HCT116 (cell line): ENCODE results near the gene SLC25A47. TPM values are rescaled to one million over a fixed set of nuclear protein-coding genes. Genes with fewer than 3 reads are reported as not detected.
"Not testable (repeated sequence)": the region's sequence is repeated elsewhere in the genome, so short reads cannot be mapped to it uniquely, and the experiment has no call there.

Source experiments
- ATAC-seq: fragments of 200-7000 bp; cut with Tn5 transposase; 2 replicates; pipeline ENCODE4 v1.9.1; 2020; ENCODE audit warnings: mild to moderate bottlenecking, moderate library complexity
- BruUV-seq: library from RNA; stranded (reverse); fragments of 400-500 nt; replicated peaks from 2 replicates; lab custom pipeline; 2021; lab: Mats Ljungman, UMichigan
- CTCF ChIA-PET: fragments of 300-600 bp; sonication (Branson Sonifier 250); formaldehyde crosslinking; loops from one replicate; lab custom pipeline; 2021; ENCODE audit warnings: antibody characterized with exemption; lab: Charles Lee
- POLR2A ChIA-PET: fragments of 300-600, 350-600 bp; sonication (Branson Sonifier 250); formaldehyde crosslinking; loops from one replicate; lab custom pipeline; 2021; ENCODE audit warnings: antibody characterized with exemption; lab: Charles Lee
- RAD21 ChIA-PET, 2 experiments: fragments of 300-600 bp; sonication (Branson Sonifier 250); formaldehyde crosslinking; loops; one replicate each; lab custom pipeline; 2023; ENCODE audit warnings: low total read pairs in 2 of 2; ENCODE audit not compliant: uncharacterized antibody in 2 of 2, unreplicated experiment in 2 of 2, low non-redundant PET in 1 of 2; lab: Charles Lee
- DNase-seq: peaks from one replicate; pipeline ENCODE4 v3.0.0-alpha.2; 2010; ENCODE audit warnings: low read depth, low spot score
- H2AFZ ChIP-seq: fragments of 200-600 bp; shearing (Covaris generic), sonication (generic); 2 replicates; pipeline ENCODE4 v1.6.1; 2017; ENCODE audit warnings: low read depth, mixed run types, mixed read lengths, antibody characterized with exemption, low read length; ENCODE audit not compliant: poor library complexity, severe bottlenecking
- H3K27ac ChIP-seq: 2 replicates; pipeline ENCODE4 v1.5.1; 2012; ENCODE audit warnings: low read depth, low read length
- H3K27me3 ChIP-seq: fragments of 200-600 bp; sonication (generic); 2 replicates; pipeline ENCODE4 v1.6.1; 2016; ENCODE audit warnings: mixed run types, low read length, mixed read lengths; ENCODE audit not compliant: insufficient read depth
- H3K36me3 ChIP-seq, 2 experiments: fragments of 200-500 bp in 1 of 2; fragments of 200-600 bp in 1 of 2; sonication (Bioruptor generic) in 1 of 2; sonication (generic) in 1 of 2; 2 replicates each; pipeline versions ENCODE4 v1.5.1 to v1.6.1; 2014 to 2016; ENCODE audit warnings: low read length in 2 of 2, inconsistent platforms in 1 of 2, mixed read lengths in 1 of 2, mixed run types in 1 of 2; ENCODE audit not compliant: insufficient read depth in 2 of 2, control insufficient read depth in 1 of 2
- H3K4me1 ChIP-seq, 2 experiments: fragments of 200-600 bp in 1 of 2; sonication (generic) in 1 of 2; 2 replicates each; pipeline versions ENCODE4 v1.5.1 to v1.6.1; 2012 to 2017; ENCODE audit warnings: low read length in 2 of 2, inconsistent platforms in 1 of 2, mild to moderate bottlenecking in 1 of 2, mixed read lengths in 1 of 2, mixed run types in 1 of 2, moderate library complexity in 1 of 2; ENCODE audit not compliant: insufficient read depth in 2 of 2, control insufficient read depth in 1 of 2
- H3K4me2 ChIP-seq: fragments of 200-600 bp; sonication (generic); 2 replicates; pipeline ENCODE4 v1.6.1; 2017; ENCODE audit warnings: mixed run types, low read length, mixed read lengths
- H3K4me3 ChIP-seq, 2 experiments: fragments of 200-600 bp in 1 of 2; sonication (generic) in 1 of 2; replicated peaks in 1 of 2; 2 replicates each; pipeline ENCODE4 v1.5.1; 2011 to 2016; ENCODE audit warnings: low read length in 2 of 2, control low read depth in 1 of 2, low read depth in 1 of 2, mild to moderate bottlenecking in 1 of 2, mixed read lengths in 1 of 2, mixed run types in 1 of 2
- H3K79me2 ChIP-seq: fragments of 200-600 bp; sonication (generic); 2 replicates; pipeline ENCODE4 v1.6.1; 2017; ENCODE audit warnings: mild to moderate bottlenecking, mixed run types, low read length, moderate library complexity, mixed read lengths; ENCODE audit not compliant: insufficient read depth
- H3K9ac ChIP-seq: fragments of 200-600 bp; sonication (generic); 2 replicates; pipeline ENCODE4 v1.6.1; 2016; ENCODE audit warnings: low read length, mixed read lengths
- H3K9me2 ChIP-seq: fragments of 200-600 bp; sonication (generic), shearing (Covaris generic); 2 replicates; pipeline ENCODE4 v1.6.1; 2017; ENCODE audit warnings: mixed run types, mild to moderate bottlenecking, moderate library complexity; ENCODE audit not compliant: insufficient read depth
- H3K9me3 ChIP-seq, 2 experiments: fragments of 200-500 bp in 1 of 2; fragments of 200-600 bp in 1 of 2; sonication (Bioruptor generic) in 1 of 2; sonication (generic) in 1 of 2; 2 replicates each; pipeline ENCODE4 v1.6.1; 2014 to 2017; ENCODE audit warnings: low read length in 2 of 2, mixed read lengths in 2 of 2, inconsistent platforms in 1 of 2, low read depth in 1 of 2, mild to moderate bottlenecking in 1 of 2, mixed run types in 1 of 2, moderate library complexity in 1 of 2; ENCODE audit not compliant: control insufficient read depth in 1 of 2, insufficient read depth in 1 of 2
- H4K20me1 ChIP-seq: fragments of 200-600 bp; sonication (generic), shearing (Covaris generic); 2 replicates; pipeline ENCODE4 v1.6.1; 2017; ENCODE audit warnings: mixed run types, mild to moderate bottlenecking, moderate library complexity; ENCODE audit not compliant: insufficient read depth
- EZH2 ChIP-seq: fragments of 200-600 bp; sonication (generic); IDR thresholded peaks from 2 replicates; pipeline ENCODE4 v1.6.1; 2017; ENCODE audit warnings: antibody characterized with exemption, mixed run types
- RAD21 ChIP-seq: IDR thresholded peaks from 2 replicates; pipeline ENCODE4 v1.6.1; 2012; ENCODE audit warnings: low read depth, mild to moderate bottlenecking
- SIN3A ChIP-seq: IDR thresholded peaks from 2 replicates; pipeline ENCODE4 v1.6.1; 2012; ENCODE audit warnings: low read depth
- SP1 ChIP-seq: IDR thresholded peaks from 2 replicates; pipeline ENCODE4 v1.6.1; 2012; ENCODE audit warnings: low read depth
- TCF7L2 ChIP-seq: IDR thresholded peaks from 2 replicates; pipeline ENCODE4 v1.7.0; 2011; ENCODE audit warnings: borderline replicate concordance, inconsistent platforms; ENCODE audit not compliant: insufficient read depth, insufficient read length; ENCODE audit errors: extremely low read depth
- ZNF274 ChIP-seq: fragments of 200-500 bp; sonication (Bioruptor generic); IDR thresholded peaks from 2 replicates; pipeline ENCODE4 v1.6.1; 2014; ENCODE audit warnings: mild to moderate bottlenecking, low read depth, low read length, inconsistent platforms
- intact Hi-C: fragments of 100-400 bp; cut with micrococcal nuclease; formaldehyde crosslinking; loops from 2 replicates; pipeline ENCODE4 v1.10.0; 2022
- total RNA-seq: library from RNA; stranded (reverse); gene quantifications from one replicate; pipeline ENCODE4 v1.2.1, GENCODE V29; 2021; ENCODE audit not compliant: unreplicated experiment
- TF ChIP-seq, protein P1 (sequence below): IDR thresholded peaks from 2 replicates; pipeline ENCODE4 v1.6.1; 2012; ENCODE audit warnings: low read depth
- TF ChIP-seq, protein P2 (sequence below): IDR thresholded peaks from 2 replicates; pipeline ENCODE4 v1.6.1; 2011; ENCODE audit warnings: mild to moderate bottlenecking, low read length, moderate library complexity; ENCODE audit not compliant: insufficient replicate concordance; ENCODE audit errors: extremely low read depth
- TF ChIP-seq, protein P3 (sequence below), 3 experiments: fragments of 200-600 bp in 1 of 3; sonication (generic) in 1 of 3; IDR thresholded peaks in 2 of 3; conservative IDR thresholded peaks in 1 of 3; 2 replicates each; pipeline ENCODE4 v1.5.1; 2012 to 2017; ENCODE audit warnings: low read depth in 2 of 3, low read length in 2 of 3, antibody characterized with exemption in 1 of 3, borderline replicate concordance in 1 of 3, control low read depth in 1 of 3, mild to moderate bottlenecking in 1 of 3, mixed read lengths in 1 of 3, mixed run types in 1 of 3, moderate library complexity in 1 of 3; ENCODE audit not compliant: insufficient read depth in 1 of 3

SLC25A47 gene
- total RNA-seq, 1 experiment from 2014 or later: 0.17 TPM

DNA sequence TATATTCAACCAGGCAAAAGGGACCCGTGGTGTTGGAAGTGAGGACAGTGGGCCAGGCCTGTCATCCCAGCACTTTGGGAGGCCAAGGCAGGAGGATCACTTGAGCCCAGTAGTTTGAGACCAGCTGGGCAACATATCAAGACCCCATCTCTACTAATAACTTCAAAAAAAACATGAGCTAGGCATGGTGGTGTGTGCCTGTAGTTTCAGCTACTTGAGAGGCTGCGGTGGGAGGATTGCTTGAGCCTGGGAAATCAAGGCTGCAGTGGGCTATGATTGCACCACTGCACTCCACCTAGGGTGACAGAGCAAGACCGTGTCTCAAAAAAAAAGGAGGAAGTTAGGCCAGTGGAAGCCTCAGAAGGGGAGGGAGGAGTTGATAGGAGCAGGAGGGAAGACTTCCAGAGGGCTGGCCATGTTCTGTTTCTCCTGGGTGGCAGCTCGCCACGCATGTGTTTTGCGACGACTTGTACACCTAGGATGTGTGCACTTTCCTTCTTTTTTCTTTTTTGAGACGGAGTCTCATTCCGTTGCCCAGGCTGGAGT, 27.0 kb upstream of the SLC25A47 start:
- RAD21 ChIA-PET: no interaction called here
- no peak for ATAC-seq
- DNase-seq: no peak
- Histone ChIP-seq H3K27ac (no peak overlapping the region), H2AFZ (no peak overlapping the region), H3K36me3 (peaks cover 0 to 3% of the 10 kb centered on the region in 2 experiments; a peak in 1 of 4 replicates), H3K27me3 (no peaks in the 10 kb centered on the region), H3K4me2 (no peak overlapping the region), H3K4me3 (no peak overlapping the region)
- CTCF ChIA-PET: interaction anchor here (3.8 kb wide), 1 partner anchor 11 kb away, joined by 19 read pairs; no protein-coding TSS in a partner anchor
- TF ChIP-seq, protein P1, sequence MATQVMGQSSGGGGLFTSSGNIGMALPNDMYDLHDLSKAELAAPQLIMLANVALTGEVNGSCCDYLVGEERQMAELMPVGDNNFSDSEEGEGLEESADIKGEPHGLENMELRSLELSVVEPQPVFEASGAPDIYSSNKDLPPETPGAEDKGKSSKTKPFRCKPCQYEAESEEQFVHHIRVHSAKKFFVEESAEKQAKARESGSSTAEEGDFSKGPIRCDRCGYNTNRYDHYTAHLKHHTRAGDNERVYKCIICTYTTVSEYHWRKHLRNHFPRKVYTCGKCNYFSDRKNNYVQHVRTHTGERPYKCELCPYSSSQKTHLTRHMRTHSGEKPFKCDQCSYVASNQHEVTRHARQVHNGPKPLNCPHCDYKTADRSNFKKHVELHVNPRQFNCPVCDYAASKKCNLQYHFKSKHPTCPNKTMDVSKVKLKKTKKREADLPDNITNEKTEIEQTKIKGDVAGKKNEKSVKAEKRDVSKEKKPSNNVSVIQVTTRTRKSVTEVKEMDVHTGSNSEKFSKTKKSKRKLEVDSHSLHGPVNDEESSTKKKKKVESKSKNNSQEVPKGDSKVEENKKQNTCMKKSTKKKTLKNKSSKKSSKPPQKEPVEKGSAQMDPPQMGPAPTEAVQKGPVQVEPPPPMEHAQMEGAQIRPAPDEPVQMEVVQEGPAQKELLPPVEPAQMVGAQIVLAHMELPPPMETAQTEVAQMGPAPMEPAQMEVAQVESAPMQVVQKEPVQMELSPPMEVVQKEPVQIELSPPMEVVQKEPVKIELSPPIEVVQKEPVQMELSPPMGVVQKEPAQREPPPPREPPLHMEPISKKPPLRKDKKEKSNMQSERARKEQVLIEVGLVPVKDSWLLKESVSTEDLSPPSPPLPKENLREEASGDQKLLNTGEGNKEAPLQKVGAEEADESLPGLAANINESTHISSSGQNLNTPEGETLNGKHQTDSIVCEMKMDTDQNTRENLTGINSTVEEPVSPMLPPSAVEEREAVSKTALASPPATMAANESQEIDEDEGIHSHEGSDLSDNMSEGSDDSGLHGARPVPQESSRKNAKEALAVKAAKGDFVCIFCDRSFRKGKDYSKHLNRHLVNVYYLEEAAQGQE: no peak
- TF ChIP-seq EZH2 (no peak), TCF7L2 (no peak), SIN3A (no peak), SP1 (no peak), RAD21 (no peak), ZNF274 (no peak)
- TF ChIP-seq, protein P2, sequence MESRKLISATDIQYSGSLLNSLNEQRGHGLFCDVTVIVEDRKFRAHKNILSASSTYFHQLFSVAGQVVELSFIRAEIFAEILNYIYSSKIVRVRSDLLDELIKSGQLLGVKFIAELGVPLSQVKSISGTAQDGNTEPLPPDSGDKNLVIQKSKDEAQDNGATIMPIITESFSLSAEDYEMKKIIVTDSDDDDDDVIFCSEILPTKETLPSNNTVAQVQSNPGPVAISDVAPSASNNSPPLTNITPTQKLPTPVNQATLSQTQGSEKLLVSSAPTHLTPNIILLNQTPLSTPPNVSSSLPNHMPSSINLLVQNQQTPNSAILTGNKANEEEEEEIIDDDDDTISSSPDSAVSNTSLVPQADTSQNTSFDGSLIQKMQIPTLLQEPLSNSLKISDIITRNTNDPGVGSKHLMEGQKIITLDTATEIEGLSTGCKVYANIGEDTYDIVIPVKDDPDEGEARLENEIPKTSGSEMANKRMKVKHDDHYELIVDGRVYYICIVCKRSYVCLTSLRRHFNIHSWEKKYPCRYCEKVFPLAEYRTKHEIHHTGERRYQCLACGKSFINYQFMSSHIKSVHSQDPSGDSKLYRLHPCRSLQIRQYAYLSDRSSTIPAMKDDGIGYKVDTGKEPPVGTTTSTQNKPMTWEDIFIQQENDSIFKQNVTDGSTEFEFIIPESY: no peak
- TF ChIP-seq, protein P3, sequence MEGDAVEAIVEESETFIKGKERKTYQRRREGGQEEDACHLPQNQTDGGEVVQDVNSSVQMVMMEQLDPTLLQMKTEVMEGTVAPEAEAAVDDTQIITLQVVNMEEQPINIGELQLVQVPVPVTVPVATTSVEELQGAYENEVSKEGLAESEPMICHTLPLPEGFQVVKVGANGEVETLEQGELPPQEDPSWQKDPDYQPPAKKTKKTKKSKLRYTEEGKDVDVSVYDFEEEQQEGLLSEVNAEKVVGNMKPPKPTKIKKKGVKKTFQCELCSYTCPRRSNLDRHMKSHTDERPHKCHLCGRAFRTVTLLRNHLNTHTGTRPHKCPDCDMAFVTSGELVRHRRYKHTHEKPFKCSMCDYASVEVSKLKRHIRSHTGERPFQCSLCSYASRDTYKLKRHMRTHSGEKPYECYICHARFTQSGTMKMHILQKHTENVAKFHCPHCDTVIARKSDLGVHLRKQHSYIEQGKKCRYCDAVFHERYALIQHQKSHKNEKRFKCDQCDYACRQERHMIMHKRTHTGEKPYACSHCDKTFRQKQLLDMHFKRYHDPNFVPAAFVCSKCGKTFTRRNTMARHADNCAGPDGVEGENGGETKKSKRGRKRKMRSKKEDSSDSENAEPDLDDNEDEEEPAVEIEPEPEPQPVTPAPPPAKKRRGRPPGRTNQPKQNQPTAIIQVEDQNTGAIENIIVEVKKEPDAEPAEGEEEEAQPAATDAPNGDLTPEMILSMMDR (IDR thresholded peaks at IDR 0.05 in 2 of 3, conservative IDR thresholded peaks at IDR 0.05 in 1 of 3; ENCODE audit: borderline replicate concordance in 1 of 3, insufficient read depth in 1 of 3, low read depth in 2 of 3, low read length in 2 of 3): no peak
- TF ChIP-seq, all 23 proteins: peak for 0
- H3K79me2 ChIP-seq: no peaks in the 10 kb centered on the region
- H3K9me3 ChIP-seq: no peaks in the 10 kb centered on the region
- intact Hi-C loops: no loop called here
- POLR2A ChIA-PET: no interaction called here
- no peaks in the 10 kb centered on the region for H3K4me1 ChIP-seq
- no peaks in the 10 kb centered on the region for H4K20me1 ChIP-seq
- no TSS peak for BruUV-seq
- no peaks in the 10 kb centered on the region for H3K9me2 ChIP-seq
- no peak overlapping the region for H3K9ac ChIP-seq

DNA sequence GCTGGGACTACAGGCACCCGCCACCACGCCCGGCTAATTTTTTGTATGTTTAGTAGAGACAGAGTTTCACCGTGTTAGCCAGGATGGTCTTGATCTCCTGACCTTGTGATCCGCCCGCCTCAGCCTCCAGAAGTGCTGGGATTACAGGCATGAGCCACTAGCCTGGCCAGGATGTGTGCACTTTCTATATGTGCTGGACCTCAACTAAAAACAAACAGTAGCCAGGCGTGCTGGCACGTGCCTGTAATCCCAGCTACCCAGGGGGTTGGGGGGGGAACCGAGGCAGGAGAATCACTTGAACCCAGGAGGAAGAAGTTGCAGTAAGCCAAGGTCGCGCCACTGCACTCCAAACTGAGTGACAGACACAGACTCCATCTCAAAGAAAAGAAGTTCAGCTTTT, 26.4 kb upstream of the SLC25A47 start:
- H4K20me1 ChIP-seq, H2AFZ ChIP-seq, H3K79me2 ChIP-seq, DNase-seq, ATAC-seq, intact Hi-C loops, H3K4me1 ChIP-seq, BruUV-seq, H3K27me3 ChIP-seq, H3K36me3 ChIP-seq, H3K9ac ChIP-seq, H3K9me3 ChIP-seq, H3K4me2 ChIP-seq, H3K9me2 ChIP-seq, POLR2A ChIA-PET, H3K4me3 ChIP-seq, RAD21 ChIA-PET, H3K27ac ChIP-seq: not testable (repeated sequence)
- CTCF ChIA-PET: interaction anchor here (3.8 kb wide), 1 partner anchor 11 kb away, joined by 19 read pairs; no protein-coding TSS in a partner anchor
